GM18499 (cell line): ENCODE measurements around the gene SH2D6.

Experiments used
- ATAC-seq: cut with Tn5 transposase; IDR thresholded peaks from one replicate; pipeline ENCODE4 v1.9.1; 2021; ENCODE audit warnings: moderate number of reproducible peaks; ENCODE audit not compliant: insufficient read depth, unreplicated experiment

Gene SH2D6

DNA sequence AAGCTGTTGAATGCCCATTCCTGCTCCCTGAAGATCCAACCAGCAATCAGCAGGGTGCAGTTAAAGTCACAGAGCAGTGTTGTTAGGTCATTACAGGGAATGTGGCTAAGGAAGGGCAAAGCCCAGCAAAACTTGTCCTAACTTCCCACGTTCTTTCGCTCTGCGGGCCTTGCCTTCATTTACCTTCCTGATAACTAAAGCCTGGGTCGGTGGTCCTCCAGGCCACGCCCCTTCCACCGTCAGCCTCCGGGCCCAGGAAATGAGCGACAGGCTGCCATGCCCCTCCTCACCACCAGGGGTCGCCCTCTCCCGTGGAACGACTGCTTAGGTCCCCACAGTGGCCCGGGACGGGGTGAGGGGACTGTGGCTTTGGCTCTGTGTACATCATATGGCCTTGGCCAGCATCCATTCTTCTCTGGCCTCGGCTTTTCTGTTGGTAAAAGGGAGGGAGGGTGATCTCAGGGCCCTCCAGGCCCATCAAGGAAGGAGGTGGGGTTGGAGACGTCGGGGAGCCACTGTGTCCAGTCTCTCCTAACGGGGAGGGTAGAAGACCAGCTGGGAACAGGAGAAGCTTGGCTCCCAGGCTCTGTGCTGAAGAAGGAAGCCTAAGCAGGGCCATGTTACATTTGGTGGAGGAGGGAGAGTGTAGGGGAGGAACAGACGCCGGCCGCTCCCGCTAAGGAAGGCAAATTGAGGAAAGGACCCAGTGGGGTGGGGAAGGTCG lies 2.2 kb downstream of the SH2D6 start:
- ATAC-seq: peak; percentile 53

GRCh38 chr2:85421260-85422071 lies 3.0 kb downstream of the SH2D6 start:
- no peak for ATAC-seq

DNA sequence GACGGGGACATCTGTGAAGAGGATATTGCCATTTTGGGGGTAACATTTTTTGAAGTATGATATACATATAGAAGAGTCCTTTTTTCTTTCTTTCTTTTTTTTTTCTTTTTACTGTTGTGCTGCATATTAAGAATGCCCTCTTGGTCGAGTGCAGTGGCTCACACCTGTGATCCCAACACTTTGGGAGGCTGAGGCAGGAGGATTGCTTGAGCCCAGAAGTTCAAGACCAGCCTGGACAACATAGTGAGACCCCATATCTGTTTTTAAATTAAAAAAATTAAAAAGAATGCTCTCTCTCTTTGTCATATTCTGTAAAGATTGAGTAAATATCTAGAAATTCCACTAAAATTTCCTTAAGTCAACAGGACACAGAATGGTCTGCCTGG lies 3.6 kb downstream of the SH2D6 start:
- no peak for ATAC-seq

- no peak for ATAC-seq
Measured at GRCh38 chr2:85423525-85423924, 5.0 kb downstream of the SH2D6 start.

DNA sequence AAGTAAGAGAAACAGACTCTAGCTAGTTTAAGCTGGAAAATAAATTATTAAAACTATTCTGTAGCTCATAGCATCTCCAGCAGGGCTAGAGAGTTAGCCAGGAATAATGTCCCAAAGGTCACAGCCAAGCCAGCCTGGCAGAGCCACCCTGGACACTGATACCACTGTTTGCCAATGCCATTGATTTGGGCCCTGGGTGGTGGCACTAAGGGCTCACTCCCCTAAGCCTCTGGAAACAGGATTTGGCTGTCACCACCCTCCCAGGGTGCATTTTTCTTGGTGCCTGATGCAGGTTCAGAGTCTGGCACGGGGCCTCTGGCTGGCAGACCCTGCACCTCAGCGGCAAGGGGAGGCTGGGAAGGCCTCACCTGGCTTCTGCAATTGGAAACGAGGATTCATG lies 7.1 kb downstream of the SH2D6 start:
- no peak for ATAC-seq

DNA sequence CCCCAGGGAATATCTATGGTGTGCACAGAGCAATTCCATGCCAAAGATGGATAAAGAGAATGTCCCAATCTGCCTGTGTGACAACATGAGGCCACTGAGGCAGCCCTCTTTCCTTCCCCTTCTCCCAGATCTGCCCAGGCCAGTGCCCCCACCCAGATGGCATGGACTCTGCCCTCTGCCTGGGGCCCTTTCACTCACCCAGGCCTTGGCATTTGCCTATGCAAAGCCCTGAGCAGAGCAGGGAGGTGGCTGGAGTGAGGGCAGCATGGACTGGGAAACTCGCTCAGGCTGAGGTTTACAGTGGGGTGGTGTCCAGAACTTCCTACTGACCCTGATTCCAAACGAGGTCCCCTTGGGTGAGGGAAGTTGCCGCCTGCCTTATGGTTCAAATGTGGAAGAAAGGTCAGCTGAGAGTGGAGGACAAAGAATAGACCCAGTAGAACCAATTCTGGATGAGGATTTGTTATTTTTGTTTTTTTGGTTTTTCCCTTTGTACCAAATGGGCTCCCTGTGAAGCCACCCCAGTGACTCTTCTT lies 8.9 kb downstream of the SH2D6 start:
- no peak for ATAC-seq

DNA sequence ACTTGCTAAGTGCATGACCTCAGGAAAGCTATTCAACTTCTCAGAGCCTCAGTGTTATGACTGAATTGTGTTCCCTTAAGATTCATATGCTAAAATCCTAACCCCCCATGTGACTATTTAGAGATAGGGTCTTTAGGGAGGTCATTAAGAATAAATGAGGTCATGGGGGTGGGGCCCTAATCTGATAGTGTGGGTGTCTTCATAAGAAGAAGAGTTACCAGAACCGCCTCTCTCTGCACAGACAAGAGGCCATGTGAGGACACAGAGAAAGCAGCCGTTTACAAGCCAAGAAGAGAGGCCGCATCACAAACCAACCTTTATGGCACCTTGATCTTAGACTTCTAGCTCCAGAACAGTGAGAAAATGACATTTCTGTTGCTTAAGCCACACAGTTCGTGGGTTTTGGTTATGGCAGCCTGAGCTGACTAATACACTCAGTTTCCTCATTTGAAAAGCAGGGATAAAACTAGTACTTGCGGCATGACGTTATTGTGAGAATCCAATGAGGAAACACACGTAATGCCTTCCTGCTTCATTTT lies 9.9 kb downstream of the SH2D6 start:
- no peak for ATAC-seq

DNA sequence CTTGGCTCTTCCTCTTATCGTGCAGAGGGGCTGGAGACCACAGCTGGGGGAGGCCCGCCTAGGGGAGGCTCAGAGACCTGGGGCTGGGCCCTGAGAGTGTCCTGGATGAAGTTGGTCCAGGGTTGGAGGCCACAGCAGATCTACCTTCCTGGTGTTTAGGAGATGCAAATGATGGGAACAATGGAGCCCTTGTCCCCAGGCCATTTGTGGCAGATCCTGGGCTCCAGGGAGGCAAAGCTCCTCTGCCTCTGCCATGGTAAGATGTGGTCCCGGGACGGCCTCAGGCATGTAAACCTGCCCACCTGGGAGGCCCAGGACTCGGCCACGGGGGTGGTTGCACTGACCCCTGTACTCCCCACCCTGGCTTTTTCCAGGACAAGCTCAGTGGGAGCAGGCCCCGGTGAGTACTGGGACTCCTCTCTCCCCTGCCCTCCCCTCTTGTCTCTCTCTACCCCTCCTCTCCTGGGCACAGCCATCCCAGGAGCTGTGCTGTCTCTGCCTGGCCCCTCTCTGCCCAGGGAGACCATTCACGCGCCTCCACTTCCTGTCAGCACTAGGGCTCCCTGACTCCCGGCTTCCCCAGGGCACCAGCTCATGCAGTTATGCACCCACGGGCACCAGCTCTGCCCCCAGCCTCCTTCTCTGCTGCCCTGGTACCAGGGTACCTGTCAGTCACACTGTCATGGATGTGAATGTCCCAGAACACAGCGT lies 10.9 kb downstream of the SH2D6 start:
- ATAC-seq: no peak

DNA sequence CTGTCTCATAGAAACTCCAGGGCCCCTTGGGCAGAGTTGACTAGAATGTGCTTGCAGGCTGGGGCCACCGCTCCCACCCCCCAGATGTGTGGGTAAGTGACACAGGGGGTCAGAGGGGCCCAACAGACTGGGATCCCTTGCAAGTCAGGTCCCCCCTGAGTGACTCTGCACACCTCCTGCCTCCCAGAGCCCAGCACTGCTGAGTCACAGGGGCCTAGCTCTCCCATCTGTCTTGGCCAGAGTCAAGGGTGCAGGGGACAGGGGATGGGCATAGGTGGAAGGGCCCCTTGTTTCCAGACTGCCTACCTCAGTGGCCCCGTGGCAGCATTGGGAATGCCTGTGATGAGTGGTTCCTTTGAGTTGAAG lies 11.4 kb downstream of the SH2D6 start:
- ATAC-seq: no peak

DNA sequence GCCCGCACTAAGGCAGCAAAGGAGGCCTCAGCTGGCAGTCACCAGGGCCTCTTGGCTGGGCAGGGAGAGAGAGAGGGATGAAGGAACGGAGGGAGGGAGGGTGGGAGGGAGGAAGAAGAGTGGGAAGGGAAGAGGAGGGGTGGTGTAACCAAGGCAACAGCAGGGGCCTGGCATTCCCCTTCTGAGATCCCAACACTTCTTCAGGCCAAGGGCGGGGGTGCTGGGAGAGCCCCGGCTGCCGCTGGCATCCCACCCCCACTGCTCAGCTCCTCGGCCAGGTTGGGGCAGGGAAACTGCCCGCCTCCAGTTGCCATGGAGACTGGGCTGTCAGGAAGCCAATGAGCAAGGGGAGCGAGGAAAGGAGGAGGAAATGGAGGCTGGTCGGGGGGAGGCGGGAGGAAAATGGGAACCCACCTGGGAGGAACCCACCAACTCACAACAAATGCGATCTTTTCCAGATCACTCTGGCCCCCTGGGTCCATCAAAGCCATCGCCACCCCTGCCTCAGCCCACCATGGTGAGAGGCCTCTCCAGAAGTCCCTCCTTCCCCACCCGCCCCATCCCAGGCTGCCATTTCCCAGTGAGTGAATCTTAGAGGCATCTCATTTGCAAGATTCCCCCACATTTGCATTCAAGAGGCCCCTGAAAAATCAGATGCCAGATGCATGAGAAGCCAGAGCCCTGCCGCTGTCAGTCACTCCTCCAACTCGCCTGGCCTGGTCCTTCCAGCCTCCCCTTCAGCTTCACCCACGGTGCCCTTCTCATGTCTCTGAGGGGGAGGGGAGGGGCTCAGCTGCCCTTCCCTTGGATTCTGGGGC lies 12.4 kb downstream of the SH2D6 start:
- ATAC-seq: no peak

DNA sequence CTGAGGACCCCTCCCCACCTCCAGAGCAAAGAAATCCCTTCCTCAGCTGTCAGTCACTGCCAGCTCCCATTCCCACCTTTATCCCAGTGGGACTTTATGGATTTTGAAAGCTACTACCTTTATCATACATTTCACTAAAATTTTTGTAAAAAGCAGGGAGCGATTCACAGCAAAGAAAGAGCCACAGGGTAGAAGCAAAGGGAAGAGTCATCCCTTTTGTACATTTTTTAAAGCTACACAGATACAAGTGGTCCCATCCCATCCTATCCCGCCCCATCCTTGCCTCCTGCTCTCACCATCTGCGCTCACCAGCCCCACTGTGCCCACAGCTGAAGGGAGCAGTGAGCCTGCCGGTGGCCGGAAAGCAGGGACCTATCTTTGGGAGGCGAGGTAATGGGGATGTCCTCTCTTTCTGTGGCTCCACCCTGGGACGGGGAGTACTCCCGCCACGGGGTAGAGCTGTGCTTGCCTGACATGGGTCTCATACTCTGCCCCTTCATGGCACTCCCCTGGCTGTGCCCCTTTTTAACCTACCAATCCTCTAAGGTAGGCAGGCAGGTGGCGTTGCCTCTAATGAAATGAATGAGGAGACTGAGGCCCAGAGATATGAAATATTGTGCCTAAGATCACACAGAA lies 13.2 kb downstream of the SH2D6 start:
- no peak for ATAC-seq

DNA sequence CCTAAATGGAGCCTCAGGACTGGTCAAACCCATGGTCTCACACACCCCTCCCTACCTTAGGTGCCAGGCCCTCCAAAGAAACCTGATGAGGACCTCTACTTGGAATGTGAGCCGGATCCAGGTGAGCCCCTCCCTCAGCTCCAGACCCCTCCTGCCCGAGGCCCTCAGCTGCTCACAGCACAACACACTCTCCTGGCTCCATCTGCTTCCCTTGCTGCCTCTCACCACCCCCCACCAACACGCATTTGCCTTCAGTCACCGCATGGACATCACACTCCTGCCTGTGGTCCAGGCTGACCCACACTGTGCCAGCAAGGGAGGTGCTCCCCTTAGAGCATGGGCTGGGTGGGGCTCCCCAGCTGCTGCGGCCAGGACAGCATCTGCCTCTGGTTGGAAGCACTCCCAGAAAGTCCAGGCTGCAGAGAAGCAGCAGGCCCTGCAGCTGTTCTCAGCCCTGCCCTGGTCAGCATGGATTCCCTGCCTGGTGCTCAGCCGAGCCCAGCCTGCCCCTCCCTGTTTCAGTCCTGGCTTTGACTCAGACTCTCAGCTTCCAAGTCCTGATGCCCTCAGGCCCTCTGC lies 15.1 kb downstream of the SH2D6 start:
- ATAC-seq: no peak

DNA sequence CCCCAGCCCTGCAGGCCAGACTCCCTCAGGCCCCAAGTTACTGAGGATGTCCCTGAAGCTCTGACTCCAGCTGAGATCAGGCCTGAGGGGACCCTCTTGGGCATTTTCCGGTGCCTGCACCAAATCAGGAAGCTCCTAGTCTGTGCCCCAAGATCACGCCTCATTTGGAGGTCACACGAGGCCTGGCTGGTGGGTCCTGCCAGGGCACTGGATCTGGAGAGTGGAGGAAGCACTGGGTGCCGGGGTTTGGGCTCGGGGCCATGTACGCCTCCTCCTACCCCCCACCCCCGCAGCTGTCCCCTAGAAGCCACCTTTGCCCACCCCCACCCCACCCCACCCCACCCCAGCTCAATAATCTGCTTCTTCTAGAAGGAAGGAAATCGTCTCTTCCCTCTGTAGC lies 16.2 kb downstream of the SH2D6 start:
- ATAC-seq: no peak

DNA sequence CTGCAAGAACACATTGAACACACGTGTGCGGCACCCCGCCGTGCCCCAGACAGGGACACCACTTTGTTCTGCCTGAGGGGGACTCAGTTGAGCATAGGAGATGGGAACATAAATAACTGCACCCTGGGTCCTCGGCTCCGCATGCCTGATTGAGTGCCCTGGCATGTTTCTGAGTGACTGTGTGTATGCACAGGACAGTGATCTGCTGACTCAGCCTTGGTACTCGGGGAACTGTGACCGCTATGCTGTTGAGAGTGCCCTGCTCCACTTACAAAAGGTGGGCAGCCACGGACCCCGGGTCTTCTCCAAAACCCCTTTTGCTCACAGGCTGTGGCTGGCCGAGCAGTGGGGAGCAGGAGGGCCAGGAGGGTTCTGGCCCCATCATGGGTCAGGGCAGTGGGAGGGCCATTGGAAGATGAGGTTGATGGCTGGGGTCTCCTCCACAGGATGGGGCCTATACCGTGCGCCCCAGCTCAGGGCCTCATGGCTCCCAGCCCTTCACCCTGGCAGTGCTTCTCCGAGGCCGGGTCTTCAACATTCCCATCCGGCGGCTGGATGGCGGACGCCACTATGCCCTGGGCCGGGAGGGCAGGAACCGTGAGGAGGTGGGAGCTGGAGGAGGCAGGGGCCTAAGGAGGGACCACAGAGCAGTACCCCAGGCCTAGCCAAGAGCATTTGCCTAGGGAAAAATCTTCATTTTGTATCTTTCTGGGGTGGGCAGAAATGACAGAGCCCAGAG lies 16.9 kb downstream of the SH2D6 start:
- no peak for ATAC-seq

DNA sequence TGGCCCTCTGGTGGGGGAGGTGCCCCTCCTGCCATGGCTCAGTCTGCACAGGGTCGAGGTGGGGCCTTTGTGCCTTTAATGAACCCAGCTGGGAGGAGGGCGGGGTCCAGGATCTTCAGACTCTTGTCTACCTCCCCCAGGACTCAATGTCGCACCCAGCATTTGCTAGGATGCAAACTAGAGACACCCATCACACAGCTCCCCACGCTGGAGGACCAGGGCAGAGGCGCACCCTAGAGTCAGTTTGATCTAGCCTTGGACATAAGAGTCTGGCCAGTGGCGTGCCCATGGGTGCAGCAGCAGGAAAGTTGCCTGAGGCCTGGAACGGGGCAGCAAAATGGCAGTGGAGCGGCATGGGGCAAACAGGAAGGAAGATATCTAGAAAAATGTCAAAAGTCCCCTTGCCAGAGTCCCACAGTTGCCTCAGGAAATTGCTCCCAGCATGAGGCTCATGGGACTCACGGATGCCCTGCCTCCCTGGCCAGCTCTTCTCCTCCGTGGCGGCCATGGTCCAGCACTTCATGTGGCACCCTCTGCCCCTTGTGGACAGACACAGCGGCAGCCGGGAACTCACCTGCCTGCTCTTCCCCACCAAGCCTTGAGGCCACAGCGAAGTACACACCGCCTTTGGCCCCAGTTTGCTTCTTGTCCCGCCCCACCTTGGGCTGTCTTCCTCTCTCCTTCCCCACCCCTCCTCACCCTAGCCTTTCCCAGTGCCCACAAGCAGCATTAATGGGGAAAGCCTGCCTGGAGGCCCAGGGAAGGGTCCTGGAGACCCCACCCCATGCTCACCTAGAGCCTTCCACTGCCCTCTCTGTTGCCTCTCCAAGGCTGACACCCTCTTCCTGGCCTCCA lies 17.7 kb downstream of the SH2D6 start:
- no peak for ATAC-seq

GRCh38 chr2:85436836-85437487 lies 18.4 kb downstream of the SH2D6 start:
- ATAC-seq: no peak
